Pancreas (tissue), 10 donors: ENCODE data around the gene DHX34. TPM values are rescaled to one million over a fixed set of nuclear protein-coding genes. Genes with fewer than 3 reads are reported as not detected.

Experiments
- ATAC-seq, 4 donors: fragments of 200-7000 bp; cut with Tn5 transposase; one replicate each; pipeline versions ENCODE4 v1.8.0 to v1.9.1; 2020; ENCODE audit warnings: mild to moderate bottlenecking in 4 of 4, moderate library complexity in 4 of 4
- DNase-seq, 6 donors: peaks; one replicate each; pipeline ENCODE4 v3.0.0-alpha.2; 2020
- FAIRE-seq: peaks from 2 replicates; lab custom pipeline; 2012; peaks lifted over from hg19 to GRCh38; lab: Jason Lieb, UNC
- H3K27ac ChIP-seq, 4 donors: fragments of 200-600 bp; sonication (generic); 1 replicate in 3 of 4; 2 replicates in 1 of 4; pipeline versions ENCODE4 v1.5.0 to v1.8.0; 2020
- H3K27me3 ChIP-seq, 4 donors: fragments of 200-600 bp; one replicate each; pipeline ENCODE4 v1.8.0; 2021
- H3K36me3 ChIP-seq, 3 donors: fragments of 200-600 bp; sonication (generic) in 1 of 3; one replicate each; pipeline versions ENCODE4 v1.5.0 to v1.8.0; 2020 to 2021
- H3K4me1 ChIP-seq, 3 donors: fragments of 200-600 bp; one replicate each; pipeline ENCODE4 v1.8.0; 2021
- H3K4me3 ChIP-seq, 4 donors: fragments of 200-600 bp; sonication (generic) in 2 of 4; one replicate each; pipeline versions ENCODE4 v1.5.0 to v1.8.0; 2020 to 2021
- H3K9me3 ChIP-seq, 4 donors: fragments of 200-600 bp; one replicate each; pipeline ENCODE4 v1.8.0; 2021
- WGBS, 2 donors: extraction: QIAGEN DNeasy Blood & Tissue Kit; methylation state at CpG; one replicate each; pipeline ENCODE4 v1.1.7; 2013; 5-methylcytosine and 5-hydroxymethylcytosine counted together
- intact Hi-C, 3 donors: fragments of 100-400 bp; cut with DNase I; formaldehyde crosslinking; loops; one replicate each; pipeline versions ENCODE4 v1.11.1 to v1.14.2; 2022
- polyA plus RNA-seq, 2 donors: library from polyadenylated mRNA; stranded (reverse); fragments of 200-250 nt; gene quantifications; one replicate each; pipeline ENCODE4 v1.2.3, GENCODE V29; 2013
- total RNA-seq, 6 donors: library from RNA; stranded (reverse); fragmentation: NEBNext Ultra II Directional in 4 of 6; extraction: Animal tissue kit (Norgen Biotek cat#: 25700) in 4 of 6; gene quantifications; one replicate each; pipeline versions ENCODE4 v1.2.1 to v1.2.4, GENCODE V29; 2021 to 2023
- TF ChIP-seq, protein P1 (sequence below), 4 donors: fragments of 200-600 bp; sonication (generic) in 3 of 4; IDR thresholded peaks; one replicate each; pipeline versions ENCODE4 v1.5.0 to v1.8.0; 2021; ENCODE audit warnings: antibody characterized with exemption in 4 of 4
- donor health status: healthy with polysubstance abuse.
- donor health status: DM: no; HTN: no; CAD: no; lungs with moderate emphysema.
- donor health status: DM: no; HTN: no; CAD: no.
- donor health status: control.
- donor health status: control.
- donor health status: Bipolar disorder and iron deficiency.
- donor health status: DM: yes; HTN: yes; CAD: no.
- donor health status: DM: no; HTN: no; CAD: no.
- donor health status: DM: no; HTN: no; CAD: no.
- donor health status: DM: yes; HTN: yes; CAD: no.

The DHX34 gene
- total and polyA plus RNA-seq, 8 donors, result 3.5 to 23.5 (median 5.9) TPM

DNA sequence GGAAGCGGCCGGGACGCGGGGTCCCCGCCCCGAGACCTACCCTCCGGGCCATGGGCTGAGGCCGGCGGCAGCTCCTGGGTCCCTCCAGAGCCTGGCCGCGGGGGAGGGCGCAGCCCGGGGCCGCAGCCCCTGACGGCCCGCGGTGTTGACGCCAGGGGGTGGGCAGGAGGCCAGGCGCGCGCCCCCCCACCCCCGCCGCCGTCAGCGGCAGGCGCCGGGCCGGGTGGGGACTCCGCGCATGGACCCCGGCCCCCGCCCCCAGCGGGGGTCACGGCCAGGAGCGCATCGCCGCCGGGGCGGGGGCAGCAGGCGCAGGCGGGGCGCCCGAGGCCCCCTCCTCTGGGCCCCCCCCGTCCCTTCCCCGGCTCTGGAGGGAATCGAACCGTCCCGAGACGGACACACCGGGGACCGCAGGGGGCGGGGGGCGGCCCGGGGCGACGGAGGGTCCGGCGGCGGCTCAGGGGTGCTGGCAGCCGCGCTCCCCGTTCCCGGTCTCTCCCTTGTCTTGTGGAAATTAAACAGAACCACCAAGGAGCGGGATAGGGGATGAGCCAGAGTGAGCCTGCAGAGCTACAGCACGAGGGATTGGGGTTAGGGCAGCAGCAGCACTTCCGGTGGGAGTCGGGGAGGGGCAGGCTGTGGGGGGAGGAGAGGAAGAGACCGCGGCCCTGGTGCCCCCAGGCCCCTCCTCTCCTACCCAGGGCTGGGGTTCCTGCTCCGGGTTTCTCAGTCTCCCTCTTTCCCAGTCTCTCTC lies 70.1 kb downstream of the DHX34 start, which contains the start of gene MEIS3:
TSS of gene MEIS3 (minus strand) at position 498 of the 754 bp plus-strand sequence. CDS start at position 52, 446 bp downstream.
- H3K27me3 ChIP-seq, result peaks cover 0 to 24% (median 0%) of the 10 kb centered on the region in 4 donors
- DNase-seq (peak in 1 of 6 donors; percentile 72), ATAC-seq (no peak), FAIRE-seq (no peak)
- no peaks in the 10 kb centered on the region for H3K36me3 ChIP-seq
- H3K9me3 ChIP-seq, result no peaks in the 10 kb centered on the region
- no peaks in the 10 kb centered on the region for H3K4me1 ChIP-seq
- WGBS, 2 donors, result 2 to 5% methylated on average over 15 to 70 of the region's 70 CpGs
- TF ChIP-seq, protein P1, sequence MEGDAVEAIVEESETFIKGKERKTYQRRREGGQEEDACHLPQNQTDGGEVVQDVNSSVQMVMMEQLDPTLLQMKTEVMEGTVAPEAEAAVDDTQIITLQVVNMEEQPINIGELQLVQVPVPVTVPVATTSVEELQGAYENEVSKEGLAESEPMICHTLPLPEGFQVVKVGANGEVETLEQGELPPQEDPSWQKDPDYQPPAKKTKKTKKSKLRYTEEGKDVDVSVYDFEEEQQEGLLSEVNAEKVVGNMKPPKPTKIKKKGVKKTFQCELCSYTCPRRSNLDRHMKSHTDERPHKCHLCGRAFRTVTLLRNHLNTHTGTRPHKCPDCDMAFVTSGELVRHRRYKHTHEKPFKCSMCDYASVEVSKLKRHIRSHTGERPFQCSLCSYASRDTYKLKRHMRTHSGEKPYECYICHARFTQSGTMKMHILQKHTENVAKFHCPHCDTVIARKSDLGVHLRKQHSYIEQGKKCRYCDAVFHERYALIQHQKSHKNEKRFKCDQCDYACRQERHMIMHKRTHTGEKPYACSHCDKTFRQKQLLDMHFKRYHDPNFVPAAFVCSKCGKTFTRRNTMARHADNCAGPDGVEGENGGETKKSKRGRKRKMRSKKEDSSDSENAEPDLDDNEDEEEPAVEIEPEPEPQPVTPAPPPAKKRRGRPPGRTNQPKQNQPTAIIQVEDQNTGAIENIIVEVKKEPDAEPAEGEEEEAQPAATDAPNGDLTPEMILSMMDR (IDR thresholded peaks at IDR 0.05), result no peak
- intact Hi-C loops, result no loop called here
- H3K4me3 ChIP-seq, result peak within 1 kb of the TSS in 2 of 4 donors; percentile 21 to 33
- no peak within 1 kb of the TSS for H3K27ac ChIP-seq

DNA sequence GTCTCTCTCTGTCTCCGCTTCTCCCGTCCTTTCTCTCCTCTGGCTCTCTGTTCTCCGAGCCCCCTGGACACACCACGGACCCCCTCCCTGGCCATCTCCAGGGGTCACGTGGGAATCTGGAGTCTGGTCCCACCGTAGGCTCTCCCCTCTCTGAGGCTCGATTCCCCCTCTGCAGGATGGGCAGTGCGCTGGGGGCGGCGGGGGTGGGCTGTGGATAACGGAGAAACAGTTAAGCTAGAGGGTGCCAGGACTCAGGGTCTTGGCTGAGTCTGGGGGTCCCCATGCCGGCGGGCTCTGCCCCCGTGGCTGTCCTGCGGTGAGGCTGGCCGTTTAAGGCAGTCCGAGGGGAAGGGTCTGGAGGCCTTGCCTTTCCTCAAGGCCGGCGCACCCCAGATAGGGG lies 70.7 kb downstream of the DHX34 start:
- ATAC-seq, result no peak
- H3K4me3 ChIP-seq, result no peak overlapping the region
- no peak overlapping the region for H3K27ac ChIP-seq
- no peak for FAIRE-seq
- DNase-seq, result no peak
- H3K4me1 ChIP-seq, result no peaks in the 10 kb centered on the region
- WGBS, 2 donors, result 16% methylated on average over 18 to 19 of the region's 19 CpGs
- intact Hi-C loops, result no loop called here
- no peaks in the 10 kb centered on the region for H3K36me3 ChIP-seq
- TF ChIP-seq, protein P1 (IDR thresholded peaks at IDR 0.05), result no peak
- no peaks in the 10 kb centered on the region for H3K9me3 ChIP-seq
- peaks cover 0 to 24% (median 0%) of the 10 kb centered on the region in 4 donors for H3K27me3 ChIP-seq

DNA sequence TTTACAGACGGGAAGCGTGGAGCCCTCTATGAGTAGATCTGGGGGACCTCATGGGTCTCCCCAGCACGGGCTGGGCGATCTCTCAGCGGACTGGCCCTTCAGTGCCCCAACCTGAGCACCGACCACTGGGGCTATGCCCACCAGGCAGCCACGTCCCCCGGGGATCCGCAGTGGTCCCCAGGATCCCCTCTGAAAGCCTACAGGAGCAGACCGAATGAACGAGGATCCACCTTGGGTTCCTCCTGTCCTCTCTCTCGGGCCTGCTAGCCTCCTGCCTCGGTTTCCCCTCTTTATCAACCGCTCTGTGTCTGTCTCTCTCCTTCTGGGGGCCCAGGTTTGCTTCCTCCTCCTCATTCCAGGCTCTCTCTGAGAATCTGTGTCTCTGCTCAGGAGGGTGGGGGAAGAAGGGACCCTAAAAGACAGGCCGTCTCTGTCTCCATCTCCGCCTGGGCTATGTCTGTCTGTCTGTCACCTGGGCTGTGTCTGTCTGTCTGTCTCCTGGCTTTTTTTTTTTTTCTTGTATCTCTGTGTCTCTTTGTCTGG lies 72.2 kb downstream of the DHX34 start:
- no peak overlapping the region for H3K4me3 ChIP-seq
- intact Hi-C loops, result no loop called here
- peaks cover 0 to 19% (median 0%) of the 10 kb centered on the region in 4 donors for H3K27me3 ChIP-seq
- H3K27ac ChIP-seq, result no peak overlapping the region
- DNase-seq (no peak), ATAC-seq (no peak), FAIRE-seq (no peak)
- TF ChIP-seq, protein P1 (IDR thresholded peaks at IDR 0.05), result no peak
- no peaks in the 10 kb centered on the region for H3K36me3 ChIP-seq
- 9 to 12% methylated on average over 16 of the region's 16 CpGs for WGBS, 2 donors
- H3K9me3 ChIP-seq, result no peaks in the 10 kb centered on the region
- H3K4me1 ChIP-seq, result no peaks in the 10 kb centered on the region

DNA sequence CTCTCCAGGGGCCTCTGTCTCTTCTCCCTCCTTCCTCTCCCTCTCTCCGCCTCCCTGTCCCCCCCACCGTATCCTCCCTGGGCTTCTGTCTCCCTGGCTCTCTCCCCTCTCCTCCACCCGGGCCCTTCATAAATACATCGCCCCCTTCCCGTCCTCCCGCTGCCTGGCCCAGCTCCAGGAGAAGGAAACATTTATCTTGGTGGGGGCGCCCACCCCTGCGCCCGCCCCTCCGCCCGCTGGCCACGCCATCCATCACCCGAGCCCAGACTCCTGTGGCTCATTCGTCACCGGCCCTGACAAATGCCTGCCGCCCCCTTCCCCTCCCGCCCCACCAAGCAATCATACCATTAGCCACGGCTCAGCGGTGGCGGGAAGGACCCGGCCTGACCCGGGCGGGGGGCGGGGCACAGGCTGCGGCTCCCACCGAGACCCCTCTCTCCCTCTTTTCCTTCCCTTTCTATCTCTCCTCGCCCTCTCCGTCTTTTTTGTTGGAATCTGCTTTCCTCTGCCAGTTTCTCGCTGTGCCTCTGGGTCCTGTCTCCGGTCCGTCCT lies 72.8 kb downstream of the DHX34 start:
- no peak for FAIRE-seq
- no peak for DNase-seq
- 3 to 5% methylated on average over 30 to 31 of the region's 31 CpGs for WGBS, 2 donors

More for the DNA sequence above, 72.8 kb downstream of the DHX34 start:
- no peak overlapping the region for H3K4me3 ChIP-seq
- peaks cover 0 to 19% (median 0%) of the 10 kb centered on the region in 4 donors for H3K27me3 ChIP-seq
- ATAC-seq, result no peak
- intact Hi-C loops, result no loop called here
- no peaks in the 10 kb centered on the region for H3K4me1 ChIP-seq
- H3K36me3 ChIP-seq, result no peaks in the 10 kb centered on the region
- H3K27ac ChIP-seq, result no peak overlapping the region
- H3K9me3 ChIP-seq, result no peaks in the 10 kb centered on the region
- TF ChIP-seq, protein P1 (IDR thresholded peaks at IDR 0.05), result no peak
